Tibial nerve (tissue), 4 donors: Measurements from ENCODE around the gene TRIM9. TPM values are rescaled to one million over a fixed set of nuclear protein-coding genes. Genes with fewer than 3 reads are reported as not detected.
"Not testable (repeated sequence)": the region's sequence is repeated elsewhere in the genome, so short reads cannot be mapped to it uniquely, and the experiment has no call there.

Source experiments
- DNase-seq, 2 donors: peaks; one replicate each; pipeline ENCODE4 v3.0.0-alpha.2; 2019; ENCODE audit warnings: low spot score in 2 of 2
- H3K27ac ChIP-seq, 4 donors: fragments of 200-600 bp; sonication (generic) in 3 of 4; one replicate each; pipeline ENCODE4 v1.5.1; 2017 to 2019; ENCODE audit warnings: mild to moderate bottlenecking in 1 of 4
- H3K27me3 ChIP-seq, 2 donors: fragments of 200-600 bp; sonication (generic) in 1 of 2; one replicate each; pipeline versions ENCODE4 v1.5.1 to v1.6.0; 2017 to 2019
- H3K36me3 ChIP-seq, 3 donors: fragments of 200-600 bp; sonication (generic); one replicate each; pipeline ENCODE4 v1.5.1; 2018 to 2019
- H3K4me1 ChIP-seq, 4 donors: fragments of 200-600 bp; sonication (generic) in 3 of 4; one replicate each; pipeline ENCODE4 v1.5.1; 2017 to 2019
- H3K4me3 ChIP-seq, 4 donors: fragments of 200-600 bp; sonication (generic) in 3 of 4; one replicate each; pipeline ENCODE4 v1.5.1; 2017 to 2019; ENCODE audit warnings: mild to moderate bottlenecking in 1 of 4, moderate library complexity in 1 of 4
- H3K9me3 ChIP-seq, 4 donors: fragments of 200-600 bp; sonication (generic) in 3 of 4; one replicate each; pipeline ENCODE4 v1.5.1; 2017 to 2019
- CTCF ChIP-seq, 5 experiments: fragments of 200-600 bp in 3 of 5; fragments of 450-650 bp in 2 of 5; sonication (generic) in 3 of 5; IDR thresholded peaks; one replicate each; pipeline ENCODE4 v1.5.1; 2016 to 2019; ENCODE audit warnings: antibody characterized with exemption in 5 of 5, mild to moderate bottlenecking in 3 of 5, moderate library complexity in 2 of 5
- EP300 ChIP-seq, 2 donors: sonication (generic); formaldehyde crosslinking; IDR thresholded peaks; one replicate each; pipeline ENCODE4 v1.6.1; 2017; ENCODE audit warnings: antibody characterized with exemption in 2 of 2, mild to moderate bottlenecking in 1 of 2
- POLR2A ChIP-seq, 2 donors: fragments of 450-650 bp; IDR thresholded peaks; one replicate each; pipeline ENCODE4 v1.6.1; 2017; ENCODE audit warnings: antibody characterized with exemption in 2 of 2, mild to moderate bottlenecking in 2 of 2, moderate library complexity in 2 of 2
- WGBS, 2 donors: methylation state at CpG; one replicate each; pipeline ENCODE4 v1.1.5; 2018; 5-methylcytosine and 5-hydroxymethylcytosine counted together
- total RNA-seq, 4 donors: library from RNA; depleted of rRNA; stranded (reverse); fragments of >200 nt; gene quantifications; one replicate each; pipeline ENCODE4 v1.1.0, GENCODE V29; 2016

Gene TRIM9
- total RNA-seq, 4 donors from 2014 or later: 0.87 to 5.9 (median 4.9) TPM

- DNase-seq: peak; percentile 38 to 48
- Histone ChIP-seq H3K27ac (peak overlapping the region; percentile 81 to 96 (median 90)), H3K36me3 (peaks cover 0 to 7% (median 0%) of the 10 kb centered on the region in 3 donors), H3K4me1 (peaks cover 0 to 13% (median 0%) of the 10 kb centered on the region in 4 donors), H3K4me3 (peak overlapping the region; percentile 79 to 91 (median 86)), H3K27me3 (no peaks in the 10 kb centered on the region), H3K9me3 (no peaks in the 10 kb centered on the region)
- WGBS, 2 donors: 11 to 12% methylated on average over 23 to 26 of the region's 26 CpGs
- peak in 1 of 2 donors; percentile 22 for TF ChIP-seq EP300 (IDR thresholded peaks at IDR 0.05)
- no peak for TF ChIP-seq POLR2A (IDR thresholded peaks at IDR 0.05)
Observed at GRCh38 chr14:50943261-50943942, 151.5 kb downstream of the TRIM9 start.

- not testable (repeated sequence) for H3K27ac ChIP-seq, H3K36me3 ChIP-seq, H3K9me3 ChIP-seq, H3K27me3 ChIP-seq, H3K4me3 ChIP-seq, DNase-seq
- H3K4me1 ChIP-seq: peaks cover 0 to 19% (median 0%) of the 10 kb centered on the region in 4 donors
- WGBS, 2 donors: 93% methylated on average over 8 of the region's 8 CpGs
Observed at GRCh38 chr14:50941638-50942037, 153.3 kb downstream of the TRIM9 start.

- H3K4me3 ChIP-seq: no peak overlapping the region
- 73 to 74% methylated on average over 6 of the region's 6 CpGs for WGBS, 2 donors
- no peak overlapping the region for H3K27ac ChIP-seq
- H3K36me3 ChIP-seq: peaks cover 0 to 12% (median 0%) of the 10 kb centered on the region in 3 donors
- TF ChIP-seq POLR2A (IDR thresholded peaks at IDR 0.05): no peak
- no peak for TF ChIP-seq CTCF (IDR thresholded peaks at IDR 0.05)
- TF ChIP-seq EP300 (IDR thresholded peaks at IDR 0.05): no peak
- H3K9me3 ChIP-seq: no peaks in the 10 kb centered on the region
- no peak for DNase-seq
- no peaks in the 10 kb centered on the region for H3K27me3 ChIP-seq
- H3K4me1 ChIP-seq: peaks cover 0 to 19% (median 0%) of the 10 kb centered on the region in 4 donors
Observed at GRCh38 chr14:50941151-50941550, 153.8 kb downstream of the TRIM9 start.

- H3K27ac ChIP-seq: peak overlapping the region in 2 of 4 donors; percentile 15 to 18
- DNase-seq: no peak
- H3K4me3 ChIP-seq: no peak overlapping the region
- H3K27me3 ChIP-seq: no peaks in the 10 kb centered on the region
- peaks cover 0 to 35% (median 0%) of the 10 kb centered on the region in 3 donors for H3K36me3 ChIP-seq
- WGBS, 2 donors: 83 to 86% methylated on average over 4 of the region's 4 CpGs
- H3K4me1 ChIP-seq: peaks cover 0 to 11% (median 0%) of the 10 kb centered on the region in 4 donors
- no peak for TF ChIP-seq CTCF (IDR thresholded peaks at IDR 0.05)
- TF ChIP-seq POLR2A (IDR thresholded peaks at IDR 0.05): no peak
- TF ChIP-seq EP300 (IDR thresholded peaks at IDR 0.05): no peak
- no peaks in the 10 kb centered on the region for H3K9me3 ChIP-seq
Observed at GRCh38 chr14:50937800-50938199, 157.1 kb downstream of the TRIM9 start.

GRCh38 chr14:50937325-50937724 lies 157.6 kb downstream of the TRIM9 start:
- Histone ChIP-seq H3K4me3 (no peak overlapping the region), H3K27me3 (no peaks in the 10 kb centered on the region), H3K27ac (peak overlapping the region in 2 of 4 donors; percentile 15 to 18), H3K9me3 (no peaks in the 10 kb centered on the region), H3K4me1 (peaks cover 0 to 9% (median 0%) of the 10 kb centered on the region in 4 donors), H3K36me3 (peaks cover 0 to 40% (median 0%) of the 10 kb centered on the region in 3 donors)
- 57 to 66% methylated on average over 2 of the region's 2 CpGs for WGBS, 2 donors
- DNase-seq: no peak
- TF ChIP-seq CTCF (IDR thresholded peaks at IDR 0.05): no peak
- TF ChIP-seq EP300 (IDR thresholded peaks at IDR 0.05): no peak
- no peak for TF ChIP-seq POLR2A (IDR thresholded peaks at IDR 0.05)

- Histone ChIP-seq H3K9me3 (no peaks in the 10 kb centered on the region), H3K4me1 (peaks cover 0 to 9% (median 0%) of the 10 kb centered on the region in 4 donors), H3K4me3 (no peak overlapping the region), H3K27ac (no peak overlapping the region), H3K27me3 (no peaks in the 10 kb centered on the region), H3K36me3 (peaks cover 0 to 44% (median 0%) of the 10 kb centered on the region in 3 donors)
- TF ChIP-seq CTCF (IDR thresholded peaks at IDR 0.05): no peak
- TF ChIP-seq EP300 (IDR thresholded peaks at IDR 0.05): no peak
- TF ChIP-seq POLR2A (IDR thresholded peaks at IDR 0.05): no peak
- DNase-seq: no peak
- WGBS, 2 donors: 78 to 84% methylated on average over 2 of the region's 2 CpGs
Observed at GRCh38 chr14:50936882-50937281, 158.0 kb downstream of the TRIM9 start.
